Mesothelial cell of epicardium (in vitro differentiated cells): ENCODE results near the gene REG1A. TPM values are rescaled to one million over a fixed set of nuclear protein-coding genes. Genes with fewer than 3 reads are reported as not detected.

ENCODE experiments used
- DNase-seq, 2 experiments: peaks; one replicate each; pipeline ENCODE4 v3.0.0; 2021; ENCODE audit warnings: low spot score in 2 of 2; ENCODE audit not compliant: unreplicated experiment in 2 of 2
- H3K27ac Mint-ChIP-seq: 2 replicates; pipeline ENCODE4 v1.8.0; 2021; ENCODE audit warnings: mixed read lengths
- H3K27me3 Mint-ChIP-seq: 2 replicates; pipeline ENCODE4 v1.8.0; 2021; ENCODE audit warnings: low read depth, mixed read lengths
- H3K36me3 Mint-ChIP-seq: 2 replicates; pipeline ENCODE4 v1.8.0; 2021; ENCODE audit warnings: mixed read lengths
- H3K4me1 Mint-ChIP-seq: 2 replicates; pipeline ENCODE4 v1.8.0; 2021; ENCODE audit warnings: mixed read lengths
- H3K4me3 Mint-ChIP-seq: 2 replicates; pipeline ENCODE4 v1.8.0; 2021; ENCODE audit warnings: mild to moderate bottlenecking, moderate library complexity, mixed read lengths
- H3K9me3 Mint-ChIP-seq: 2 replicates; pipeline ENCODE4 v1.8.0; 2021; ENCODE audit warnings: mixed read lengths
- CTCF ChIP-seq: fragments of 200-600 bp; sonication (generic); IDR thresholded peaks from one replicate; pipeline ENCODE4 v1.5.0; 2021; ENCODE audit warnings: antibody characterized with exemption; ENCODE audit not compliant: unreplicated experiment
- total RNA-seq: library from RNA; stranded (reverse); gene quantifications from 3 replicates; pipeline ENCODE4 v1.2.1, GENCODE V29; 2021

REG1A gene
- total RNA-seq, 1 donor from 2014 or later: not detected

GRCh38 chr2:79128406-79128805 is 8.1 kb downstream of the REG1A start:
- no peaks in the 10 kb centered on the region for H3K4me1 Mint-ChIP-seq
- H3K27ac Mint-ChIP-seq: no peak overlapping the region
- no peak for DNase-seq
- no peaks in the 10 kb centered on the region for H3K36me3 Mint-ChIP-seq
- no peaks in the 10 kb centered on the region for H3K9me3 Mint-ChIP-seq
- peaks cover 20% of the 10 kb centered on the region for H3K27me3 Mint-ChIP-seq
- TF ChIP-seq CTCF: no peak
- no peak overlapping the region for H3K4me3 Mint-ChIP-seq

GRCh38 chr2:79129260-79129659 is 9.0 kb downstream of the REG1A start:
- no peaks in the 10 kb centered on the region for H3K4me1 Mint-ChIP-seq
- no peak for DNase-seq
- no peaks in the 10 kb centered on the region for H3K36me3 Mint-ChIP-seq
- TF ChIP-seq CTCF: no peak
- H3K27ac Mint-ChIP-seq: no peak overlapping the region
- H3K4me3 Mint-ChIP-seq: no peak overlapping the region
- peaks cover 21% of the 10 kb centered on the region for H3K27me3 Mint-ChIP-seq
- no peaks in the 10 kb centered on the region for H3K9me3 Mint-ChIP-seq

GRCh38 chr2:79129804-79130203 is 9.5 kb downstream of the REG1A start:
- no peaks in the 10 kb centered on the region for H3K36me3 Mint-ChIP-seq
- TF ChIP-seq CTCF: no peak
- no peak overlapping the region for H3K4me3 Mint-ChIP-seq
- H3K27me3 Mint-ChIP-seq: peaks cover 22% of the 10 kb centered on the region
- no peak overlapping the region for H3K27ac Mint-ChIP-seq
- H3K4me1 Mint-ChIP-seq: no peaks in the 10 kb centered on the region
- no peaks in the 10 kb centered on the region for H3K9me3 Mint-ChIP-seq
- DNase-seq: no peak

DNA sequence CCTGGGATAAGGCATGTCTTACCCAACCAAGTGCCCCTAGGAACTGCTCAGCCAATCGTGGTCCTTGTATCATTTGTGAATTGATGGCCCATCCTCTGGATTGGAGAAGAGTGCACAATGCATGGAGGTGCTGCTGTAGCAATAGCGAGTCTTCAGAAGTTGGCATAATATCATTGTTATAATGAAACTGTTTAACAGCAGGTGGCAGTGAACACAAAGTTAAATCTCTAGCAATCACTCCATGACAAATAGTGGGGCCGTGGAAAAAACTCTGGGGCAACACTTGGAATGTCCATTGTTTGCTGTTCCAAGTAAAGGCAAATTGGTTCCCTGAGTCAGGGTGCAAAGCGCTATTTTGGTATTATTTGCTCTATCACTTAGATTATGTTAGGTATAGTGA is 11.4 kb downstream of the REG1A start:
- H3K27me3 Mint-ChIP-seq: peaks cover 25% of the 10 kb centered on the region
- H3K4me3 Mint-ChIP-seq: no peak overlapping the region
- TF ChIP-seq CTCF: no peak
- no peak overlapping the region for H3K27ac Mint-ChIP-seq
- no peaks in the 10 kb centered on the region for H3K36me3 Mint-ChIP-seq
- H3K4me1 Mint-ChIP-seq: no peaks in the 10 kb centered on the region
- DNase-seq: no peak
- H3K9me3 Mint-ChIP-seq: no peaks in the 10 kb centered on the region

DNA sequence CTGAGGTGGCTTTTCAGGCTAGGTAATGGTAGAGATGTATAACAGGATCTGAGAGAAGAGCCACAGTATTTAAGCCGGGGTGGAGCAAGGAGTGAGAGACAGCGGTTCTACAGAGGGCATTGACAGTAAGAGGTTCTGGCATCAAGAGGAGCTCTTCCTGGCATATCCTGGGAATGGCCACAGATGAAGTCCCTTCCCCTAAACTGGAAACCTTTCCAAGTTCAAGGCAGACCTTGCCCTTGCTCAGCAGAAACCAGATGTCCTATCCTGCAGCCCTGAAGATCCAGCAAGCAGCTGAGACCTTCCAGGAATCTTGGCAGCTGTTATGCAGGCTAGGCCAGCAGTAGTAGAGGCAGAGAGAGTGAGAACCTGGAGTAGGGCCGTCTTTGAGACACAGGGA is 18.1 kb downstream of the REG1A start:
- H3K9me3 Mint-ChIP-seq: no peaks in the 10 kb centered on the region
- no peaks in the 10 kb centered on the region for H3K36me3 Mint-ChIP-seq
- H3K4me3 Mint-ChIP-seq: no peak overlapping the region
- H3K4me1 Mint-ChIP-seq: peaks cover 9% of the 10 kb centered on the region
- H3K27me3 Mint-ChIP-seq: peaks cover 36% of the 10 kb centered on the region
- DNase-seq: no peak
- TF ChIP-seq CTCF: no peak
- no peak overlapping the region for H3K27ac Mint-ChIP-seq

DNA sequence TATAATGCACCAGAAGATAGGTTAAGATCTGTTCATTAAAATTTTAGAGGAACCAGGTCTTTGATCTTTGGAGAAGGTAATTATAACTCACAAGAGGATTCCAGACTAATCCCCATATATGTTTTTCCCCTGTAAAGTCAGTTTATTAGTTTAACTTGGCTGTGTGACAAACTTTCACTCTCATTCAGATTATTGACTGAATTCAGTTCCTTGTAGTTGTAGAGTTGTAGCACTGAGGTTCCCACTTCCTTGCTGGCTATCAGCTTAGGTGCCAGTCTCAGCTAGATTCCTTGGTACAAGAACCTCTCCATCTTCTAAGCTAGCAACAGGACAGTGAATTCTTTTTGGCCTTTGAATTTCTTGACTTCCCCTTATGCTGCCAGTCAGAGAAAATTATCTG is 19.1 kb downstream of the REG1A start:
- Mint-ChIP-seq H3K27me3 (peaks cover 37% of the 10 kb centered on the region), H3K4me3 (no peak overlapping the region), H3K9me3 (no peaks in the 10 kb centered on the region), H3K4me1 (peaks cover 9% of the 10 kb centered on the region), H3K27ac (no peak overlapping the region), H3K36me3 (no peaks in the 10 kb centered on the region)
- no peak for TF ChIP-seq CTCF
- no peak for DNase-seq
